Raji (cell line): Measurements from ENCODE around the gene TOLLIP.

Source experiments
- POLR2A ChIP-seq: IDR thresholded peaks from 2 replicates; pipeline ENCODE4 v1.6.1; 2011; ENCODE audit warnings: low read depth, low read length, control low read depth; ENCODE audit not compliant: insufficient read depth

Gene TOLLIP

DNA sequence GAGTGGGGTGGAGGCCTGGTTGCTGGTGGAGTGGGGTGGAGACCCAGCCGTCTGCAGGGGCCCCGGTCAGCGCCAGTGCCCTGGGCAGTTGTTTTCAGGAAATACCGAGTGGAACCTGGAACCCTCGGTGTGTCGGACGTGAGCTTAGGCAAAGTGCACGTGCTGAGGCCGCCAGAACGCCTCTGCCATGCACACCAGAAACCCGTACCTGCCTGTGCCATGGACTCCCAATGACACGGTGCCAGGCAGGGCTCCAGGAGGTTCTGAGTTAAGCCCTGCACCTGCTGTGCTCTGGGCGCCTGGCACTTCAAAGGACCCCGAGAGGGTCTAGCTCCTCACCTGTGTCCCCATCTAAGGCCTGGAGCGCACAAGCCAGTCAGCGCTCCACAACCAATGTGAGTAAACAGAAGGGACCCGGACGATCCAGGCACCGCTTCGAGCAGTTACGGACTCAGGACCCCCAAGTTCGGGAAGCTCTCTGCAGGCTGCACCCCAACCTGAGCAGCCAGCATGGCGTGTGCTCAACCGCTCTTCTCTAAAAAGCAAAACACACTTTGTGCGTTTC lies 12.3 kb downstream of the TOLLIP start:
- TF ChIP-seq POLR2A = no peak

DNA sequence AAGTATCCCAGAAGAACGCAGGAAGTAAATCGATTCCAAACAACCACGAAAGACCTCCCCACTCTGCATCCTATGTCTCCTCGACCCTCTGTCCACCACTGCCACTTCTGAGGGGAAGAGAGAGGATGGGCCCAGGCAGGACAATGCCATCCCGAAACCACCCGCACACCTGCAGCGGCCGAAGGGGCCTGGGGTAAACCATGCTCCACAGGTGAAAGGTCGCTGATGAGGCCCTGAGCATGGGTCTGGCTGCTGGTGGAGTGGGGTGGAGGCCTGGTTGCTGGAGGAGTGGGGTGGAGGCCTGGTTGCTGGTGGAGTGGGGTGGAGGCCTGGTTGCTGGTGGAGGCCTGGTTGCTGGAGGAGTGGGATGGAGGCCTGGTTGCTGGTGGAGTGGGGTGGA lies 13.1 kb downstream of the TOLLIP start:
- TF ChIP-seq POLR2A = no peak

DNA sequence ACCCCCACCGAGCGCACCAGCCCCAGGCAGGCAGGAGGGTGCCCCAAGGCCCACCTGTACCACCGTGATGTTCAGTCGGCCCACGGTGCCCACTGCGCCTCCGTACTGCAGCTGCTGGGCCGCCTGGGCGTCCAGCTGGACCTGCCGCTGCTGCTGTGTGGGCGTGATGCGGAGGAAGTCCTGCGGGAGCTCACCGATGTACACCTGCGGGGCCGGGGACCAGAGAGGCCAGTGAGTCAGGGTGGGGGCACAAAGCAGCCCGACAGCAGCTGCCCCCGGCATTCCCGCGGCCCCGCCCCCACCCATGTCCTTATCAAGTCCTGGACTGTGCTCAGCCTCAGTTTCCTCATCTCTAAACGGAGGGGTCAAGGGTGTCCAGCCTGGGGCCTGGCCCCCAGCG lies 13.8 kb downstream of the TOLLIP start:
- TF ChIP-seq POLR2A = no peak

DNA sequence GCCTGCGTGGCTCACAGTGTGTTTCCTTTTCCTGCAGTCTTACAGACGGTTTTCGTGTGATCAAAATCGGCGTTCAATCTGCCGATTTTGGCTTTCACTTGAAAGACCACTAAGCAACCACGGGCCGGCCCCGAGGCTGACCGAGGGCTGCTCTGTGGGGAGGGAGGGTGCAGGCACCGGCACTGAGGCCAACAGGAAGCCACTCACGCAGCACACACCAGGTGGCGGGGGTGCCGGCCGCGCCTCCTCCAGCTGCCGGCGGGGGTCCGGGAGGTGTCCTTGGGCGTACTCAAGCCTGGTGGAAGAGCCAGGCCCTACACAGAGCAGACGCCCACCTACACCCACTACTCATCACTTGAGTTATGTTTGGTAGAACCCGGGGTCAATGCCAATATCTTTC lies 14.3 kb downstream of the TOLLIP start:
- no peak for TF ChIP-seq POLR2A

DNA sequence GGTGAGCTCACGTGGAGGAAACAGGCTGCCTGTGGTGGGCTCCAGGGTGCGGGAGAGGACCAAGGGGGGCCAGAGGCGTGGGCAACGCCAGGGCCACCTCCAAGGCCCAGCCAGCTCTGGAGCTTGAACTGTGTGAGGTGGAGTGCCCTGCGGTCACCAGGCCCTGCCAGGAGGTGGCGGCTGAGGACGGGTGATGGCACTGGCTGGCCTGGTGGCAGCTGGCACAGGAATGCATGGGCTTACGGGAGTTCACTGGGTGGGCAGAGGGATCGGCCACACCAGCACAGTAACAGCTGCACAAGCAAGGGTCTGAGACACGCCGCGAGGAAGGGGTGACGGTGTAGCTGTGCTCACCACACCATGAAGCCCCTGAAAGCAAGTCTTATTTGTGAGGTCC lies 15.8 kb downstream of the TOLLIP start:
- TF ChIP-seq POLR2A = no peak

DNA sequence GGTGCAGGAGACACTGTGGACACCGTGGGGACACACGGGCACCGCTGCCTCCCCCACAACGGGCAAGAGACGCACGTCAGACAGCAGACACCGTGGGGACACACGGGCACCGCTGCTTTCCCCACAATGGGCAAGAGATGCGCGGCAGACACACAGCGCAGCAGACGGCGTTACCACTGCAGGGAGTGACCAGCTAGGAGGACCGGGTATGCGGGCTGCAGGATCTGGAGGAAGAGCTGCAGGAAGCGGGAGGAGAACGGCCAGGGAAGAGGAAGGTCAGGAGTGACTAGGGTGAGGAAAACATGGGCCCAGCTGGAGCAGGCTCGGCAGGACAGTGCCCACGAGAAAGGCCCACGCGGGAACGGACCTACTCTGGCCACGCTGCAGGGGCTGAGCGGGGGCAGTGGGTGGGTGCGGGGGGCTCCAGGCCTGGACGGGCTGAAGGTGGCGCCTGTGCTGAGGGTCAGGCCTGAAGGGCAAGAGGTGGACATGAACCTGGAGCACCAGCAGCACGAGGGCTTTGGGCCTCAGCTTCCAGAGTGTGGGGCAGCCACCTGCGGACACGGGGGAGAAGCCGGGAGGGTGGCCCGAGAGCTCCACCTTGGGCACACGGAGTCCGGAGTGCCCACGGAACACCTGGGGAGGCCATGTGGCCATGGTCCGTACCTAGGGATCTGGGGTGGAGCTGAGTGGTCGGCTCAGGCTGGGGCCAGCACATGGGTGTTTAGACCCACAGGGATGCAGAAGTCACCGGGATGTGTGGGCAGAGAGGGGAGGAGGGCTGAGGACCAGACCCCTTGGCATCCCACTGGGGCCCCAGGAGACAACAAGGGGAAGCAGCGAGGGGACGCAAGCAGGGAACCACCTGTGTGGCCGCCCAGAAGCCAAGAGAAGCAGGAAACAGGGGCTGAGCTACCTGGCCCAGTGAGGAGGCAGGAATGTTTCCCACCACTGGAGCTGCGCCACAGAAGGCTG lies 16.5 kb downstream of the TOLLIP start:
- no peak for TF ChIP-seq POLR2A

DNA sequence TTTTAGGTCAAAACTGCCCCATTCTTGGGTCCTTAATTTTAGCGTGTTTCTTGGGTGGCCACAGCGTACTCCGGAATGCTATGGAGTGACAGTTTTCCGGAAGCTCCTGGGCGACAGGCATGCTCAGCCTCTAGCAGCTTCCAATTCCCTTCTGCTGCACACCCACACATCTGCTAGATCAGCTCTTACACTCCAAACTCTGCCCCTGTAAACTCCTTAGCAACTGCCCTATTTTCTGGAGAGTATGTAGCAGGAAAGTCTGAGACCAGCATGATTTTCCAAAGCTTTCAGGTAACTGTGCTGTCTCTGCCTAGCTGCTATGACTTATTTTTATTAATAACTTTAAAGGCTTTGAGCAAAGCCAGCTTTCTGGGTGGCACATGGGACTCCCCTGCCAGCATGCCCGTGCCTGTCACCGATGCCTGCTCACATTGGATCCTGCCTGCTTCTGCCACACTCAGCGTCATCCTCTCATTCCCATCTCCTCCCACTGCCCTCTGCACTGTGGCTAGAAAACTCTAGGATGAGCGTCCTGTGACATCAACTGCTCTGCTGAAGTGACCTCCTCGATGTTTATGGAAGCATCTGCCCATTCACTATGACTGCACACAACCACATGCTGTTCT lies 17.3 kb downstream of the TOLLIP start:
- TF ChIP-seq POLR2A = no peak

DNA sequence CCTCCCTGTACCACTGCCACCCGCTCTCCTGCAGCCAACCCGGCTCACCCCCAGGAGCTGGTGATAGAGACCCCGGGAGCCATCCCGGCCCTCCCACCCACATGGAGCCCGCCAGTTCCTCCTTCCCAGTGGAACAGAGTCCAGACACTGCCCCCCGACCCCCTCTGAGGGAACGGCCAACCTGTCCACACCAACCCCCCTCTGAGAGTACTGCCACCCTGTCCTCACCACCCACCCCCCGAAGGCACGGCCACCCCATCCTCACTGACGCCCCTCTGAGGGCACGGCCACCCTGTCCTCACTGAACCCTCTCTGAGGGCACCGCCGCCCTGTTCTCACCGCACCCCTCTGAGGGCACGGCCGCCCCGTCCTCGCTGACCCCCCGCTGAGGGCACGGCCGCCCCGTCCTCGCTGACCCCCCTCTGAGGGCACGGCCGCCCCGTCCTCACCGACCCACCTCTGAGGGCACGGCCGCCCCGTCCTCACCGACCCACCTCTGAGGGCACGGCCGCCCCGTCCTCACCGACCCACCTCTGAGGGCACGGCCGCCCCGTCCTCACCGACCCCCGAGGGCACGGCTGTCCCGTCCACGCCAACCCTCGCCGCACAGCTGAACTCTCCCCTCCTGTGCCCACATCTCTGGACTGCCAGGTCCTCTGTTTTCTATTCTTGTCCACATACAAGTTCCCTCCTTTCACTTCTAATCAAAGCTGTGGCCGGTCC lies 18.0 kb downstream of the TOLLIP start:
- TF ChIP-seq POLR2A = no peak

DNA sequence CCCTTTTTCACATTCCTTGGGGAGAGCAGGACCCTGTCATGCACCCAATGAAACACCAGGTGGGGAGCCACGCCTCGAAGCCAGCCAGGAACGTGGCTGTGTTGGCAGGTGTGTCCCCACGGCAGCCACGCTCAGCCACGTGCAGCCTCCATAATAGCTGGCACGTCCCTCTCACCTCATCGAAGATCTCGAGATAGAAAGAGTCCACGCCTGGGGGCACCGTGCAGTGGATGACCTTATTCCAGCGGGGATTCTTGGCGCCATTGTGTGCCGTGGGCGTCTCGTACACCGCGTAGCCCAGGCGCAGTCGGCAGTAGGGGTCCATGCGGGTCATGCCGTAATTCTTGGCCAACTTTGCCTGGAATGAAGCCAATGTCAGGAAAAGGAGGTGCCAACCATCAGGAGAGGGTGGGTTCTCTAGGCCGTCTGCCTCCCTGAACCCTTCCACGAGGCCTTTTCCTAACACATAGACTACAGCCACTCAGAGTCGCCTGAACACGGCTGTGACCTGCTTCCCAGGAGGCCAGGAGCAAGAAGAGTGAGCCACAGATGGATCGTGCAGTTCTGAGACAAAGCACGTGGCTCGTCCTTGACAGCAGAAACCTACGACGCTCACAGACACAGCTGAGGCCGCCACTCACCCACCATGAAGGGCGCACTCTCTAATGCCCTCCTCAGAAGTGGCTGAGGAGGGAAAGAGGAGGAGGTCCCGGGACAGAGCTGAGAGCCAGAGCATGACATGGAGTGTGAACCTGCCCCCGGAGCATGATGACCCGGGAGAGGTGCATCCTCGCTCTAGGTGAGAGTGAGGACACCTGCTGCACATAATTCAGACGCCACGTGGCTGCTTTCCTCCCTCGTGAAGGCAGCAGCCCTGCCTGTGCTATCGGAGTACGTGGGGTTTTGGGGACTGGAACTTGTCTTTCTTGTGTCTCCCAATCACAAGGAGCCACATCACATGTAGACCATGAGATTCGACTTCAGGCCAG lies 19.1 kb downstream of the TOLLIP start:
- no peak for TF ChIP-seq POLR2A

DNA sequence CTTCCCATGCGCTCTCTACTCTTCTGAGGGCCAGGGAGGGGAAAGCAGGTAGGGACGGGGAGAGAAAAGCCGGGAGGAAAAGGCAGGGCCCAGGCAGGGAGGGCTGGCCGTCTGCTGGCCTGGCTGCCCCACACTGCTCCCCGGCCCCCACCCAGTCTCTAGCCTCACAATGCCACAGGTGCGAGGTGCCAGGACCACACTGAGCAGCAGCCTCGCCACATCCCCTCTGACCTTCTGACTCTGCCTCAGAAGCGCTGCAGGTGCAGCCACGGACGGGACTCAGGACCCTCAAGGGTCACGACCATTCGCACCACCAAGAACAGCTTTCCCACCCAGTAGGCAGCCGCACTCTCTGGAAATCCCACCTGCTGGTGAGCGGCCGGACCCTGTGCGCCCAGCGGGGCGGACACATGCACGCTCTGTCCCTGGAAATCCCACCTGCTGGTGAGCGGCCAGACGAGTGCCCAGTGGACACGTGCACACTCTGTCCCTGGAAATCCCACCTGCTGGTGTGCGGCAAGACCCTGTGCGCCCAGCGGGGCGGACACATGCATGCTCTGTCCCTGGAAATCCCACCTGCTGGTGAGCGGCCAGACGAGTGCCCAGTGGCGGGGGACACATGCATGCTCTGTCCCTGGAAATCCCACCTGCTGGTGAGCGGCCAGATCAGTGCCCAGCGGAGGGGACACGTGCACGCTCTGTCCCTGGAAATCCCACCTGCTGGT lies 20.1 kb downstream of the TOLLIP start:
- no peak for TF ChIP-seq POLR2A

DNA sequence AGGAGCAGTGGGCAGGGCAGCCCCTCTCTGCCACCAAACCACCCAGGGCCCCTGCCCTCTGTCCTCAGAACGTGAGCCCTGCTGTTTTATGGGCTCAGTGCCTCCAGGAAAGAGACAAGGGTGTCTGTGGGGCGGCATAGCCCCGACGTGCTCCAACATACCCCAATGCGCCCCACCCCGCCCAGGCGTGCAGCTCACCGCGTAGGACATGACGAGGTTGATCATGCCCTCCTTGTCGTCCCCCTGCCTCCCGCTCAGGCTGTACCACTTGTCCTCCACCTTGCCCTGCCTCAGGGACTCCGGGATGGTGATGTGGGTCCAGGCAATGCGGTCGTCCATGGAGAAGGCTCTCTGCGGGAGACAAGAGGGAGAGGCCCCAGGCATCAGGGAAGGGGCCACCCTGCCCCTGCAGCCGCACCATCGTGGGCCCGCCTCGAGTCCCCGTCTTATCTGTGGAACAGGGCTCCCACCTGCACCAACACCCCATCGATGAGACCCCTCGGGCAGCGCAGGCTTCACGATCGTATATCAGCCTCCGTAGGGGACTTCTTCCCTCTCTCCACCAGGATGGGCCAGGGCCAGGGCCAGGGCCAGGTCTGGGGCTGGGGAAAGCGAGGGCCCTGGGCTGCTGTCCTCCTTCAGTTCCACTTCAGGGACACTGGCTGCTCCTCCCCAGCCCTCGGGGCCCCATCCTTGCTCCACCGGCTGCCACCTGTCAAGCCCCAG lies 20.8 kb downstream of the TOLLIP start:
- TF ChIP-seq POLR2A = no peak

DNA sequence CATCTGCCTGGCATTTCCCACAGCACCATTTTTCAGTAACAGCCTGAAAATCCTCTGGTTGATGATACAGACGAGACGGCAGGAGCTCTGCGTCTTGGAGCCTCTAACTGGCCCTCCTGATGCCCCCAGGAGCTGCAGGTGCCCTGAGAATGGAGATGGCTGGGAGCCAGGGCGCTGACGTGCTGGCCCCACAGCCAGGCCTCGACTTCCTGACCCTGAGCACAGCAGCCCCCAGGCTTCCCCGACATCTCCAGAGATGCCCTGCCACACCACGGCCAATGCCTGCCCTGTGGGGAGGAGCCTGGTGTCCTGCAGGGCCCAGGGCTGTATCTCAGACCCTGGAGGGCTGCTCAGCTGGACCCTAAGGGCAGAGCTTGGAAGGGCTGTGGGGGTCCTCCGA lies 21.5 kb downstream of the TOLLIP start:
- no peak for TF ChIP-seq POLR2A

DNA sequence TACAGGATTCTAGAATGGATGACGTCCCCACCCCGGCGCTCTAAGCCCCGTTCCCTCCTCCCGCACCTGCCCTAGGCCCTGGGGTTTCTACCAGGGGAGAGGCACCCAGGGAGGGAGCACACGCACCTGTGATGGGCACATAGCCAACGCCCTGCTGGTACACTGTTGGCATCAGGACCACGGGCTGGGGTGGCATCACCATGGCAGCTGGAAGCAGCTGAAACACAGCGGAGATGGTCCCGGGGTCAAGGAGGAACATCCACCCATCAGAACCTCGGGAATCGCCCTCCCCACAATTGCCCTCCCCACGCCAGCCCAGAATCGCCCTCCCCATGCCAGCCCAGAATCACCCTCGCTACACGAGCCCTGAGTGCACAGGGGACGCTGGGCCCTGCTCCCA lies 23.6 kb downstream of the TOLLIP start:
- TF ChIP-seq POLR2A = no peak
